DOHH2 (cell line): ENCODE data around the gene TRRAP.

Experiments
- H3F3A ChIP-seq: fragments of 200-600 bp; sonication (generic), shearing (Covaris generic); 2 replicates; pipeline ENCODE4 v1.6.0; 2016; ENCODE audit warnings: antibody characterized with exemption, mild to moderate bottlenecking; ENCODE audit not compliant: control insufficient read depth, insufficient read depth
- H3K27ac ChIP-seq: fragments of 200-600 bp; sonication (generic); 2 replicates; pipeline ENCODE4 v1.5.1; 2014; ENCODE audit warnings: low read depth, mild to moderate bottlenecking, low read length, moderate library complexity
- H3K27me3 ChIP-seq: fragments of 200-600 bp; sonication (generic); 2 replicates; pipeline ENCODE4 v1.6.1; 2014; ENCODE audit warnings: mild to moderate bottlenecking, low read length, mixed read lengths; ENCODE audit not compliant: control insufficient read depth
- H3K36me3 ChIP-seq: fragments of 200-600 bp; sonication (generic); 2 replicates; pipeline ENCODE4 v1.6.1; 2014; ENCODE audit warnings: mild to moderate bottlenecking, low read length, moderate library complexity, mixed read lengths; ENCODE audit not compliant: control insufficient read depth
- H3K4me1 ChIP-seq: fragments of 200-600 bp; sonication (generic); 2 replicates; pipeline ENCODE4 v1.6.1; 2014; ENCODE audit warnings: mild to moderate bottlenecking, low read length, mixed read lengths; ENCODE audit not compliant: control insufficient read depth
- H3K4me2 ChIP-seq: fragments of 200-600 bp; sonication (generic); 2 replicates; pipeline ENCODE4 v1.6.0; 2014; ENCODE audit warnings: mild to moderate bottlenecking, low read length, moderate library complexity
- H3K4me3 ChIP-seq: fragments of 200-600 bp; sonication (generic); 2 replicates; pipeline ENCODE4 v1.5.1; 2014; ENCODE audit warnings: mild to moderate bottlenecking, low read length, mixed read lengths
- H3K79me2 ChIP-seq: fragments of 200-600 bp; sonication (generic); 2 replicates; pipeline ENCODE4 v1.6.1; 2014; ENCODE audit warnings: mild to moderate bottlenecking, low read length, mixed read lengths; ENCODE audit not compliant: control insufficient read depth
- H3K9me2 ChIP-seq: fragments of 200-600 bp; sonication (generic); replicated peaks from 2 replicates; pipeline ENCODE4 v1.6.1; 2014; ENCODE audit warnings: mild to moderate bottlenecking, low read length, mixed read lengths; ENCODE audit not compliant: control insufficient read depth
- H3K9me3 ChIP-seq: fragments of 200-600 bp; sonication (generic); 2 replicates; pipeline ENCODE4 v1.6.1; 2014; ENCODE audit warnings: antibody characterized with exemption, low read length, mixed read lengths; ENCODE audit not compliant: control insufficient read depth, insufficient read depth
- H4K20me1 ChIP-seq: fragments of 200-600 bp; sonication (generic); 2 replicates; pipeline ENCODE4 v1.6.0; 2014; ENCODE audit warnings: low read depth, mild to moderate bottlenecking, antibody characterized with exemption, low read length, moderate library complexity; ENCODE audit not compliant: control insufficient read depth, insufficient read depth
- CTCF ChIP-seq: fragments of 200-600 bp; sonication (generic); IDR thresholded peaks from one replicate; pipeline ENCODE4 v1.5.1; 2014; ENCODE audit warnings: antibody characterized with exemption, mild to moderate bottlenecking, low read depth, low read length; ENCODE audit not compliant: poor library complexity, severe bottlenecking
- EZH2phosphoT487 ChIP-seq: fragments of 200-600 bp; sonication (generic); IDR thresholded peaks from 2 replicates; pipeline ENCODE4 v1.6.1; 2017; ENCODE audit warnings: borderline replicate concordance, mild to moderate bottlenecking, antibody characterized with exemption, low read length, moderate library complexity, mixed read lengths

TRRAP gene

DNA sequence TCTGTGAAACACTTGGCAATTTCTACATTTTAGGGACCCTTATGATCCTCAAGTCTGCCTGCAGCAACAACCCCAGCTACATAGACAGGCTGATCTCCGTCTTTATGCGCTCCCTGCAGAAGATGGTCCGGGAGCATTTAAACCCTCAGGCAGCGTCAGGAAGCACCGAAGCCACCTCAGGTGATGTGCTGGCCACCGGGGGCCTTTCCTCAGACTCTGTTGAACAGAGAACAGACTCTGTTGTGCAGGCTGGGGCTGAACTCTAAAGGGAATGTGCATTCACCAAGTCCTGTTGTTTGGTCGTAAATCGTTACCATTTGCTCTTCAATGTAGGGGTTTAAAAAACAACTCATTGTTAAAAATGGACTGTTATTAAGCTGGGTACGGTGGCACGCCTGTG, 86.3 kb downstream of the TRRAP start:
- H3K27me3 ChIP-seq: no peaks in the 10 kb centered on the region
- no peaks in the 10 kb centered on the region for H3K79me2 ChIP-seq
- no peaks in the 10 kb centered on the region for H4K20me1 ChIP-seq
- no peak overlapping the region for H3K4me3 ChIP-seq
- H3K36me3 ChIP-seq: peaks cover 94% of the 10 kb centered on the region
- TF ChIP-seq CTCF (no peak), EZH2phosphoT487 (no peak)
- no peaks in the 10 kb centered on the region for H3K4me1 ChIP-seq
- H3K4me2 ChIP-seq: no peak overlapping the region
- no peak overlapping the region for H3K27ac ChIP-seq
- no peaks in the 10 kb centered on the region for H3F3A ChIP-seq
- no peaks in the 10 kb centered on the region for H3K9me3 ChIP-seq
- H3K9me2 ChIP-seq: no peaks in the 10 kb centered on the region

- no peaks in the 10 kb centered on the region for H3K4me1 ChIP-seq
- H3K79me2 ChIP-seq: no peaks in the 10 kb centered on the region
- no peaks in the 10 kb centered on the region for H4K20me1 ChIP-seq
- H3K9me2 ChIP-seq: no peaks in the 10 kb centered on the region
- no peak overlapping the region for H3K4me2 ChIP-seq
- H3F3A ChIP-seq: no peaks in the 10 kb centered on the region
- no peaks in the 10 kb centered on the region for H3K27me3 ChIP-seq
- no peak overlapping the region for H3K4me3 ChIP-seq
- H3K27ac ChIP-seq: no peak overlapping the region
- TF ChIP-seq CTCF (no peak), EZH2phosphoT487 (no peak)
- H3K36me3 ChIP-seq: peaks cover 95% of the 10 kb centered on the region
- no peaks in the 10 kb centered on the region for H3K9me3 ChIP-seq
Observed at GRCh38 chr7:98968621-98969020, 90.3 kb downstream of the TRRAP start.

DNA sequence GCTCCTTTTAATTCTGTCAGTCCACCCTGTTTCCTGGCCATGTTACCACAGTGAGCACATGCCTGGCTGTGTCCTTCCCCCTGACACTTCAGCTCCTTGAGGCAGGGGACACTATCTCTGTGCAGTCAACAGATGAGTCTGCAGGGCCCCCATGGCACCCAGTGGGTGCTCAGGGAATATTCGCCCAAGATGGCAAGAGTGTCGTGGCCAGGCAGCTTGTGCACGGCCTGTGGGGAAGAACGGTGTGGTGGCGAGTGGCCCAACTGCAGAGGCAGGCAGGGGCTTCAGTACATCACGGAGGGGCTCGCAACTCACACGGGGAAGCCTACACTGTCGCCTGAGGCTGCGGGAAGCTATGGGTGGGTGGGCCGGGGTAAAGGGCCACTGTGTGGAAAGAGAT, 91.1 kb downstream of the TRRAP start:
- Histone ChIP-seq H3K9me2 (no peaks in the 10 kb centered on the region), H3K36me3 (peaks cover 95% of the 10 kb centered on the region), H3F3A (no peaks in the 10 kb centered on the region), H3K79me2 (no peaks in the 10 kb centered on the region), H3K27ac (no peak overlapping the region), H3K27me3 (no peaks in the 10 kb centered on the region), H3K4me1 (no peaks in the 10 kb centered on the region), H4K20me1 (no peaks in the 10 kb centered on the region), H3K9me3 (no peaks in the 10 kb centered on the region), H3K4me3 (no peak overlapping the region), H3K4me2 (no peak overlapping the region)
- TF ChIP-seq EZH2phosphoT487: no peak
- TF ChIP-seq CTCF: no peak
